ENCODE results near the gene PAPPA2. TPM values are rescaled to one million over a fixed set of nuclear protein-coding genes. Genes with fewer than 3 reads are reported as not detected.

PAPPA2 gene
- total and polyA plus RNA-seq, 2 donors (not counting 1 experiment from before 2014, with no cell fraction given) = 0.24 to 4.1 TPM

DNA sequence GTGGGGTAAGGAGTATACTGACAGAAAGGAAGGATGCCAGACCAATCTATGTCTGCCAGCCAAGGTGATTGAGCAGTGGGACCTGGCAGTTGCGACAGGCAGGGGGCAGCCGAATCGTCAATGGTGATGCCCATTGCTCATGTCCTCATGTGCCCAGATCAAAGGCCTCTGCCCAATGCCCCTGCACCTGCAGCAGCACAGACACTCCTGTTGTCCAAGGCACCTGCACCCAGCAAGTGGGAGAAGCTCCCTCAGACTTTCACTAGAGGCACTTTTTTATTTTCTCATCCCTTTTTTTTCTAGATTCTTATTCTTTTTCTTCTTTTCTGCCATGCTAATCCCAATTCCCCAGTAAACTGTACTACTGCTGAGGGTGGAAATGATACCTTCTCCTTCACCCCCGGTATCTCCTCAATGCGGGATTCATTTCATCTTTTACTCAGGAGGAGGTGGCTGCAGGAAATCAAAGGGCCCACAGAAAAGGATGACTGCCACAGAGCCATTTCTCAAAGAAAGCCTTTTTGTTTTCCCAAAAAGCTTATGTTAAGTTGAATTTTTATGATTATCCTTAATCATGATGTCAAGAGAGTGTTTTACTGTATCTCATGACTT is 332.0 kb downstream of the PAPPA2 start:
- H3K36me3 ChIP-seq (ENCODE audit: control insufficient read depth, insufficient read depth, low read length) = no peaks in the 10 kb centered on the region
- no peaks in the 10 kb centered on the region for H3K9me3 ChIP-seq (ENCODE audit: control insufficient read depth, insufficient read depth, low read depth, low read length)
- H4K20me1 ChIP-seq (ENCODE audit: control insufficient read depth, extremely low read depth, insufficient read depth, low read length) = no peaks in the 10 kb centered on the region
- no peaks in the 10 kb centered on the region for H3K79me2 ChIP-seq (ENCODE audit: control insufficient read depth, insufficient read depth, low read length)
- H3K27ac ChIP-seq (ENCODE audit: insufficient read depth, low read length) = no peak overlapping the region
- no peak overlapping the region for H2AFZ ChIP-seq (ENCODE audit: low read length)
- H3K4me1 ChIP-seq (ENCODE audit: control insufficient read depth, extremely low read depth, insufficient read depth, low read length) = no peaks in the 10 kb centered on the region
- no peak overlapping the region for H3K4me2 ChIP-seq (ENCODE audit: extremely low read depth, insufficient read depth, low read length)
- no peak for DNase-seq (ENCODE audit: low read depth in 2 of 2)
- no peaks in the 10 kb centered on the region for H3K27me3 ChIP-seq (ENCODE audit: control insufficient read depth, insufficient read depth, low read length)
- H3K9ac ChIP-seq (ENCODE audit: insufficient read depth, low read length) = no peak overlapping the region
- H3K4me3 ChIP-seq (replicated peaks in 1 of 4; ENCODE audit: control extremely low read depth in 1 of 4, insufficient read depth in 1 of 4, low read depth in 3 of 4, low read length in 4 of 4) = no peak overlapping the region
- TF ChIP-seq, protein P1, sequence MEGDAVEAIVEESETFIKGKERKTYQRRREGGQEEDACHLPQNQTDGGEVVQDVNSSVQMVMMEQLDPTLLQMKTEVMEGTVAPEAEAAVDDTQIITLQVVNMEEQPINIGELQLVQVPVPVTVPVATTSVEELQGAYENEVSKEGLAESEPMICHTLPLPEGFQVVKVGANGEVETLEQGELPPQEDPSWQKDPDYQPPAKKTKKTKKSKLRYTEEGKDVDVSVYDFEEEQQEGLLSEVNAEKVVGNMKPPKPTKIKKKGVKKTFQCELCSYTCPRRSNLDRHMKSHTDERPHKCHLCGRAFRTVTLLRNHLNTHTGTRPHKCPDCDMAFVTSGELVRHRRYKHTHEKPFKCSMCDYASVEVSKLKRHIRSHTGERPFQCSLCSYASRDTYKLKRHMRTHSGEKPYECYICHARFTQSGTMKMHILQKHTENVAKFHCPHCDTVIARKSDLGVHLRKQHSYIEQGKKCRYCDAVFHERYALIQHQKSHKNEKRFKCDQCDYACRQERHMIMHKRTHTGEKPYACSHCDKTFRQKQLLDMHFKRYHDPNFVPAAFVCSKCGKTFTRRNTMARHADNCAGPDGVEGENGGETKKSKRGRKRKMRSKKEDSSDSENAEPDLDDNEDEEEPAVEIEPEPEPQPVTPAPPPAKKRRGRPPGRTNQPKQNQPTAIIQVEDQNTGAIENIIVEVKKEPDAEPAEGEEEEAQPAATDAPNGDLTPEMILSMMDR (conservative IDR thresholded peaks at IDR 0.05 in 1 of 2, IDR thresholded peaks at IDR 0.05 in 1 of 2; ENCODE audit: low read depth in 1 of 2, low read length in 2 of 2) = no peak

DNA sequence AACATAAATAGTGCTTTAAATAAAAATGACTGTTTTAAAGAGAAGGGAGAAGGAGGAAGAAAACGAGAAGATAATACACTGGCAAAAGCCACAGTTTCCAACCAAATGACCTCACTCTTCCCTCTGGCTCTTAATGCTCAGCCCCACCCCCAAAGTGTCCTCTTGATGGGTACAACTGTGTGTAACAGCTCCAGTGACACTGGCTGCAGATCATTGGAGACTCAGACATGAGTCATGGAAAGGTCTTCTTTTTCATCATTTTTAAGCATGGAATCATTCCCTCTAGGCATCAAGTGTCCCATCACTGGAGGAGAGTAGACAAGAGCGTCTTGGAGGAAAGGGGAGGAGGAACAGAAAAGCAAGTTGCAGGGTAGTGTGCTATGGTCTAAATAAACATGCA is 333.0 kb downstream of the PAPPA2 start:
- Histone ChIP-seq H3K9ac (ENCODE audit: insufficient read depth, low read length) (no peak overlapping the region), H4K20me1 (ENCODE audit: control insufficient read depth, extremely low read depth, insufficient read depth, low read length) (no peaks in the 10 kb centered on the region), H2AFZ (ENCODE audit: low read length) (no peak overlapping the region), H3K27ac (ENCODE audit: insufficient read depth, low read length) (no peak overlapping the region), H3K79me2 (ENCODE audit: control insufficient read depth, insufficient read depth, low read length) (no peaks in the 10 kb centered on the region), H3K27me3 (ENCODE audit: control insufficient read depth, insufficient read depth, low read length) (no peaks in the 10 kb centered on the region), H3K36me3 (ENCODE audit: control insufficient read depth, insufficient read depth, low read length) (no peaks in the 10 kb centered on the region), H3K4me2 (ENCODE audit: extremely low read depth, insufficient read depth, low read length) (no peak overlapping the region), H3K9me3 (ENCODE audit: control insufficient read depth, insufficient read depth, low read depth, low read length) (no peaks in the 10 kb centered on the region), H3K4me1 (ENCODE audit: control insufficient read depth, extremely low read depth, insufficient read depth, low read length) (no peaks in the 10 kb centered on the region), H3K4me3 (replicated peaks in 1 of 4; ENCODE audit: control extremely low read depth in 1 of 4, insufficient read depth in 1 of 4, low read depth in 3 of 4, low read length in 4 of 4) (no peak overlapping the region)
- TF ChIP-seq, protein P1 (conservative IDR thresholded peaks at IDR 0.05 in 1 of 2, IDR thresholded peaks at IDR 0.05 in 1 of 2; ENCODE audit: low read depth in 1 of 2, low read length in 2 of 2) = no peak
- no peak for TF ChIP-seq EZH2 (IDR thresholded peaks at IDR 0.05; ENCODE audit: low read length, missing control alignments)
- DNase-seq (ENCODE audit: low read depth in 2 of 2) = no peak

DNA sequence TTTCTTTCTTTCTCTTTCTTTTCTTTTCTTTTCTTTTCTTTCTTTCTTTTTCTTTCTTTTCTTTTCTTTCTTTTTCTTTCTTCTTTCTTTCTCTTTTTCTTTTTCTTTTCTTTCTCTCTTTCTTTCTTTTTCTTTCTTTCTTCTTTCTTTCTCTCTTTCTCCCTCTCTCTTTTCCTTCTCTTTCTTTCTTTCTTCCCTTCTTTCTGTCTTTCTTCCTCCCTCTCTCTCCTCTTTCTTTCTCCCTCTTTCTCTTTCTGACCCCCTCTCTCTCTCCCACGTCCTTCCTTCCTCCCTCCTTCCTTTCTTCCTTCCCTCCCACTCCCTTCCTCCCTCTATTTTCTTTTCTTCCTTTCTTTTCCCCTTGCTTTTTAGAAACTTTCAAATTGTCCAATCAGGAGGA is 333.6 kb downstream of the PAPPA2 start:
- Histone ChIP-seq H3K4me1 (ENCODE audit: control insufficient read depth, extremely low read depth, insufficient read depth, low read length) (no peaks in the 10 kb centered on the region), H4K20me1 (ENCODE audit: control insufficient read depth, extremely low read depth, insufficient read depth, low read length) (no peaks in the 10 kb centered on the region), H3K36me3 (ENCODE audit: control insufficient read depth, insufficient read depth, low read length) (no peaks in the 10 kb centered on the region), H3K27me3 (ENCODE audit: control insufficient read depth, insufficient read depth, low read length) (no peaks in the 10 kb centered on the region), H3K9ac (ENCODE audit: insufficient read depth, low read length) (no peak overlapping the region), H3K27ac (ENCODE audit: insufficient read depth, low read length) (no peak overlapping the region), H3K9me3 (ENCODE audit: control insufficient read depth, insufficient read depth, low read depth, low read length) (no peaks in the 10 kb centered on the region), H3K79me2 (ENCODE audit: control insufficient read depth, insufficient read depth, low read length) (no peaks in the 10 kb centered on the region), H2AFZ (ENCODE audit: low read length) (no peak overlapping the region), H3K4me2 (ENCODE audit: extremely low read depth, insufficient read depth, low read length) (no peak overlapping the region), H3K4me3 (replicated peaks in 1 of 4; ENCODE audit: control extremely low read depth in 1 of 4, insufficient read depth in 1 of 4, low read depth in 3 of 4, low read length in 4 of 4) (no peak overlapping the region)
- TF ChIP-seq, protein P1 (conservative IDR thresholded peaks at IDR 0.05 in 1 of 2, IDR thresholded peaks at IDR 0.05 in 1 of 2; ENCODE audit: low read depth in 1 of 2, low read length in 2 of 2) = no peak
- TF ChIP-seq EZH2 (IDR thresholded peaks at IDR 0.05; ENCODE audit: low read length, missing control alignments) = no peak
- no peak for DNase-seq (ENCODE audit: low read depth in 2 of 2)

All from fibroblast of lung (primary cell).